OCI-LY3 (cell line): ENCODE measurements around the gene ZNF296.
A peak's percentile ranks its signal among the peaks of the same experiment; 100 is the strongest.

ENCODE experiments used
- H2AFZ ChIP-seq: fragments of 200-600, 300-600 bp; shearing (Covaris generic); 2 replicates; pipeline ENCODE4 v1.6.0; 2014; ENCODE audit warnings: antibody characterized with exemption, low read depth, low read length
- H3K27ac ChIP-seq: fragments of 200-600, 300-600 bp; sonication (generic); 2 replicates; pipeline ENCODE4 v1.5.1; 2014; ENCODE audit warnings: mild to moderate bottlenecking, low read length, moderate library complexity, mixed read lengths
- H3K27me3 ChIP-seq: fragments of 200-600, 300-600 bp; sonication (generic); 2 replicates; pipeline ENCODE4 v1.6.1; 2014; ENCODE audit warnings: low read depth, low read length, mixed read lengths
- H3K36me3 ChIP-seq: fragments of 200-600, 300-600 bp; sonication (generic); replicated peaks from 2 replicates; pipeline ENCODE3; 2014; ENCODE audit warnings: low read depth, low read length, mixed read lengths
- H3K4me1 ChIP-seq: fragments of 300-600, 200-600 bp; sonication (generic); 2 replicates; pipeline ENCODE4 v1.6.1; 2014; ENCODE audit warnings: low read length, mixed read lengths
- H3K4me2 ChIP-seq: fragments of 200-600, 300-600 bp; sonication (generic); 2 replicates; pipeline ENCODE4 v1.6.1; 2014; ENCODE audit warnings: low read length, mixed read lengths
- H3K4me3 ChIP-seq: fragments of 300-600, 200-600 bp; sonication (generic); 2 replicates; pipeline ENCODE4 v1.5.1; 2014; ENCODE audit warnings: antibody characterized with exemption, mild to moderate bottlenecking, low read length, moderate library complexity
- H3K79me2 ChIP-seq: fragments of 300-600, 200-600 bp; shearing (Covaris generic); 2 replicates; pipeline ENCODE4 v1.6.1; 2014; ENCODE audit warnings: mild to moderate bottlenecking, low read length, mixed read lengths
- H3K9ac ChIP-seq: fragments of 300-600, 200-600 bp; shearing (Covaris generic); 2 replicates; pipeline ENCODE4 v1.6.0; 2014; ENCODE audit warnings: mild to moderate bottlenecking, low read length, moderate library complexity
- H3K9me3 ChIP-seq: fragments of 200-600, 300-600 bp; shearing (Covaris generic); 2 replicates; pipeline ENCODE4 v1.6.1; 2014; ENCODE audit warnings: low read length, mixed read lengths; ENCODE audit not compliant: insufficient read depth
- H4K20me1 ChIP-seq: fragments of 200-600, 300-600 bp; sonication (generic); 2 replicates; pipeline ENCODE4 v1.6.1; 2016; ENCODE audit warnings: low read length, mixed read lengths; ENCODE audit not compliant: insufficient read depth
- CTCF ChIP-seq: fragments of 200-600, 300-600 bp; sonication (generic); IDR thresholded peaks from 2 replicates; pipeline ENCODE4 v1.5.1; 2014; ENCODE audit warnings: antibody characterized with exemption, low read length, low read depth
- EZH2phosphoT487 ChIP-seq: fragments of 200-600 bp; shearing (Covaris generic); IDR thresholded peaks from 2 replicates; pipeline ENCODE4 v1.6.1; 2018; ENCODE audit warnings: antibody characterized with exemption, mixed run types, low read depth

ZNF296 gene

GRCh38 chr19:45078390-45079062 lies 2.2 kb upstream of the ZNF296 start:
- TF ChIP-seq EZH2phosphoT487 = no peak
- TF ChIP-seq CTCF = no peak
- Histone ChIP-seq H3K4me3 (peak overlapping the region; percentile 82), H3K9me3 (no peaks in the 10 kb centered on the region), H3K27ac (peak overlapping the region; percentile 69), H3K4me2 (peak overlapping the region; percentile 75), H4K20me1 (peaks cover 11% of the 10 kb centered on the region), H3K4me1 (peaks cover 38% of the 10 kb centered on the region), H3K79me2 (peaks cover 91% of the 10 kb centered on the region), H3K36me3 (peaks cover 37% of the 10 kb centered on the region), H3K9ac (peak overlapping the region; percentile 91), H2AFZ (peak overlapping the region; percentile 32; the same call in 1 of the 2 replicates), H3K27me3 (no peaks in the 10 kb centered on the region)

DNA sequence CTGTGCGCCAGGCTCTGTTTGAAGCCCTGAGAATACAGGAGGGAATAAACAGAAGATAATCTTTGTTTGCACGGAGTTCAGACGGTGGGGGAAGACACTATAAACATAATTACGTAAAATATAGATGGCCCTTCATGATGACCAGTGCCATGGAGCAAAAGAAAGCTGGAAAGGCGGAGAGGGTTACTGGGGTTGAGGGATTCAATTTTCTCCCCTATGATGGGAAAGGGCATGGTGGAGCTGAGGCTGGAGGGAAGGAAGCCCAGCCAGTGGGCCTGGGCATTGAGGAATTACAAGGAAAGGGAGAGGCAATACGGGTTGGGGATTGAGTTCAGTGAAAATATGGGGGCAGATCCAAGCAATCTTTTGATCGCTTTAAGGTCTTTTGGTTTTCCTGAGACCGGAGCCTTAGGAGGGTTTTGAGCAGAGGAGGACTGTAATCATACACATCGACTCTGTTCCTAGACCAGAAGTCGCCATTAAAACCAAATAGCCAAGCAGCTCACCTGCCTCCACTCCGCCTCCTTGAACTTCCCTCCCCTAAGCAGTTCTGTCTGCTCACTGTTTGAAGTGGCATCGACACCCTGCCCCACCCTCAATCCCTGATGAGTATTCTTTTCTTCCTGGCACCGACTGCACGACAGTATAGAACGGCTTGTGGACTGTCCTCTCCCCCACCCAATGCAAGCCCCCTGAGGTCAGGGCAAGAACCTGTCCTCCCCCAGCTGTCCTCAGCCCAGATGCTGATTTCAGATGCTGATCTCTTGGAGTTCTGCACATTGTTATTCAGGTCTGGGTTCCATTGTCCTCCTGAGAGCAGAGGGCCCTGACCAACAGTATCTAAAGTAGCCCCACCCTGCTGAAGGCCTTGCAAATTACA lies 813 bp upstream of the ZNF296 start:
- H4K20me1 ChIP-seq = peaks cover 15% of the 10 kb centered on the region
- TF ChIP-seq EZH2phosphoT487 (no peak), CTCF (no peak)
- H3K4me1 ChIP-seq = peaks cover 38% of the 10 kb centered on the region
- H3K4me2 ChIP-seq = peak overlapping the region; percentile 90
- H3K27ac ChIP-seq = peak overlapping the region; percentile 90
- no peaks in the 10 kb centered on the region for H3K27me3 ChIP-seq
- H3K9ac ChIP-seq = peak overlapping the region; percentile 96
- no peaks in the 10 kb centered on the region for H3K9me3 ChIP-seq
- H3K36me3 ChIP-seq = peaks cover 31% of the 10 kb centered on the region
- peaks cover 90% of the 10 kb centered on the region for H3K79me2 ChIP-seq
- peak overlapping the region; percentile 92 for H3K4me3 ChIP-seq
- peak overlapping the region; percentile 58 for H2AFZ ChIP-seq

GRCh38 chr19:45075301-45076028 lies 813 bp downstream of the ZNF296 start:
- TF ChIP-seq CTCF (no peak), EZH2phosphoT487 (no peak)
- Histone ChIP-seq H3K27ac (peak overlapping the region; percentile 92), H3K36me3 (peaks cover 29% of the 10 kb centered on the region), H3K79me2 (peaks cover 87% of the 10 kb centered on the region), H3K4me3 (peak overlapping the region; percentile 92), H3K27me3 (no peaks in the 10 kb centered on the region), H2AFZ (no peak overlapping the region), H4K20me1 (peaks cover 27% of the 10 kb centered on the region), H3K4me1 (peaks cover 34% of the 10 kb centered on the region), H3K4me2 (peak overlapping the region; percentile 92), H3K9ac (peak overlapping the region; percentile 96), H3K9me3 (no peaks in the 10 kb centered on the region)
